GM12864 (cell line): ENCODE results near the gene RBM38.

Source experiments
- DNase-seq: peaks from one replicate; pipeline ENCODE4 v3.0.0-alpha.2; 2011; ENCODE audit warnings: low read depth
- H3K4me3 ChIP-seq: 2 replicates; pipeline ENCODE4 v1.5.1; 2011; ENCODE audit warnings: mild to moderate bottlenecking, low read depth, low read length, control low read depth
- CTCF ChIP-seq: IDR thresholded peaks from 2 replicates; pipeline ENCODE4 v1.5.1; 2011; ENCODE audit warnings: low read depth, mild to moderate bottlenecking, moderate library complexity, low read length, control low read depth, inconsistent platforms; ENCODE audit errors: missing control alignments

Gene RBM38

GRCh38 chr20:57449398-57450354 is 58.5 kb downstream of the RBM38 start:
- TF ChIP-seq CTCF, result no peak
- H3K4me3 ChIP-seq, result no peak overlapping the region
- DNase-seq, result no peak

GRCh38 chr20:57450419-57450818 is 59.2 kb downstream of the RBM38 start:
- peak; percentile 61 for DNase-seq
- no peak for TF ChIP-seq CTCF
- H3K4me3 ChIP-seq, result peak overlapping the region; percentile 15

GRCh38 chr20:57450931-57451330 is 59.7 kb downstream of the RBM38 start:
- no peak for TF ChIP-seq CTCF
- DNase-seq, result no peak
- H3K4me3 ChIP-seq, result peak overlapping the region; percentile 15

GRCh38 chr20:57451431-57451794 is 60.2 kb downstream of the RBM38 start:
- DNase-seq, result no peak
- TF ChIP-seq CTCF, result no peak
- H3K4me3 ChIP-seq, result no peak overlapping the region

GRCh38 chr20:57451795-57452661 is 60.8 kb downstream of the RBM38 start:
- DNase-seq, result no peak

GRCh38 chr20:57455386-57455785 is 64.2 kb downstream of the RBM38 start:
- TF ChIP-seq CTCF, result no peak
- no peak for DNase-seq
- no peak overlapping the region for H3K4me3 ChIP-seq

More at GRCh38 chr20:57451795-57452661, 60.8 kb downstream of the RBM38 start:
- no peak for TF ChIP-seq CTCF
- no peak overlapping the region for H3K4me3 ChIP-seq
